CD14-positive monocyte (primary cell): ENCODE results near the gene NME8. TPM values are rescaled to one million over a fixed set of nuclear protein-coding genes. Genes with fewer than 3 reads are reported as not detected.
A peak's percentile ranks its signal among the peaks of the same experiment; 100 is the strongest.

Experiments
- DNase-seq, 3 donors: peaks; one replicate each; pipeline ENCODE4 v3.0.0-alpha.2; 2011 to 2022
- H2AFZ ChIP-seq: 2 replicates; pipeline ENCODE4 v1.6.0; 2012; ENCODE audit warnings: mild to moderate bottlenecking, low read depth, low read length, inconsistent platforms; ENCODE audit not compliant: insufficient read depth, poor library complexity, severe bottlenecking
- H3K27ac ChIP-seq, 2 donors: 1 replicate in 1 of 2; 2 replicates in 1 of 2; pipeline ENCODE4 v1.5.1; 2012 to 2013; ENCODE audit warnings: low read length in 2 of 2, control low read depth in 1 of 2, inconsistent platforms in 1 of 2, low read depth in 1 of 2, mild to moderate bottlenecking in 1 of 2
- H3K27me3 ChIP-seq, 2 donors: one replicate each; pipeline versions ENCODE4 v1.6.0 to v1.6.1; 2011 to 2013; ENCODE audit warnings: low read length in 2 of 2; ENCODE audit not compliant: control insufficient read depth in 2 of 2, insufficient read depth in 2 of 2
- H3K36me3 ChIP-seq, 2 donors: replicated peaks in 1 of 2; 1 replicate in 1 of 2; 2 replicates in 1 of 2; pipeline versions ENCODE4 v1.5.1 to v1.6.1; 2012 to 2013; ENCODE audit warnings: low read length in 2 of 2, control low read depth in 1 of 2, inconsistent platforms in 1 of 2, mild to moderate bottlenecking in 1 of 2; ENCODE audit not compliant: insufficient read depth in 2 of 2, control insufficient read depth in 1 of 2
- H3K4me1 ChIP-seq, 2 donors: 1 replicate in 1 of 2; 2 replicates in 1 of 2; pipeline versions ENCODE4 v1.5.1 to v1.6.1; 2012 to 2013; ENCODE audit warnings: low read length in 2 of 2, control low read depth in 1 of 2, inconsistent platforms in 1 of 2, mild to moderate bottlenecking in 1 of 2, moderate library complexity in 1 of 2; ENCODE audit not compliant: insufficient read depth in 2 of 2, control insufficient read depth in 1 of 2
- H3K4me2 ChIP-seq: replicated peaks from 2 replicates; pipeline ENCODE3; 2012; ENCODE audit warnings: low read length, moderate library complexity, mild to moderate bottlenecking; ENCODE audit not compliant: poor library complexity, severe bottlenecking; ENCODE audit errors: extremely low read depth
- H3K4me3 ChIP-seq, 3 experiments: fragments of 200-600 bp in 1 of 3; sonication (generic) in 1 of 3; replicated peaks in 1 of 3; 1 replicate in 2 of 3; 2 replicates in 1 of 3; pipeline ENCODE4 v1.5.1; 2011 to 2013; ENCODE audit warnings: low read length in 3 of 3, mild to moderate bottlenecking in 3 of 3, control low read depth in 2 of 3, low read depth in 2 of 3, inconsistent platforms in 1 of 3, moderate library complexity in 1 of 3
- H3K79me2 ChIP-seq: 2 replicates; pipeline ENCODE4 v1.6.0; 2012; ENCODE audit warnings: mild to moderate bottlenecking, control low read depth, inconsistent platforms, low read length, moderate library complexity; ENCODE audit not compliant: insufficient read depth
- H3K9ac ChIP-seq: 2 replicates; pipeline ENCODE4 v1.6.0; 2017; ENCODE audit warnings: low read length, mild to moderate bottlenecking; ENCODE audit not compliant: insufficient read depth, poor library complexity, severe bottlenecking
- H3K9me3 ChIP-seq, 2 donors: replicated peaks in 1 of 2; 1 replicate in 1 of 2; 2 replicates in 1 of 2; pipeline versions ENCODE4 v1.5.1 to v1.6.1; 2012 to 2013; ENCODE audit warnings: low read length in 2 of 2, control low read depth in 1 of 2; ENCODE audit not compliant: control insufficient read depth in 1 of 2, insufficient read depth in 1 of 2
- H4K20me1 ChIP-seq: 2 replicates; pipeline ENCODE4 v1.6.0; 2012; ENCODE audit warnings: mild to moderate bottlenecking, low read length, control low read depth, moderate library complexity; ENCODE audit not compliant: insufficient read depth
- H3K27ac Mint-ChIP-seq, 7 donors: one replicate each; pipeline ENCODE4 v1.8.0; 2020; ENCODE audit warnings: mild to moderate bottlenecking in 7 of 7, mixed read lengths in 7 of 7, moderate library complexity in 6 of 7, inconsistent platforms in 2 of 7
- H3K27me3 Mint-ChIP-seq, 3 donors: one replicate each; pipeline ENCODE4 v1.8.0; 2021 to 2022; ENCODE audit warnings: low read depth in 3 of 3, mild to moderate bottlenecking in 3 of 3, mixed read lengths in 3 of 3, moderate library complexity in 3 of 3, inconsistent platforms in 1 of 3
- H3K36me3 Mint-ChIP-seq, 2 donors: one replicate each; pipeline ENCODE4 v1.8.0; 2020; ENCODE audit warnings: mixed read lengths in 2 of 2, inconsistent platforms in 1 of 2, mild to moderate bottlenecking in 1 of 2
- H3K4me1 Mint-ChIP-seq: one replicate; pipeline ENCODE4 v1.8.0; 2020; ENCODE audit warnings: mild to moderate bottlenecking, mixed read lengths
- H3K4me3 Mint-ChIP-seq, 2 donors: one replicate each; pipeline ENCODE4 v1.8.0; 2020; ENCODE audit warnings: mild to moderate bottlenecking in 2 of 2, mixed read lengths in 2 of 2, moderate library complexity in 1 of 2
- H3K9me3 Mint-ChIP-seq, 7 donors: one replicate each; pipeline ENCODE4 v1.8.0; 2020 to 2022; ENCODE audit warnings: mixed read lengths in 7 of 7, mild to moderate bottlenecking in 6 of 7, moderate library complexity in 6 of 7, inconsistent platforms in 2 of 7
- WGBS: methylation state at CpG from one replicate; pipeline ENCODE4 v1.1.5; 2013; ENCODE audit warnings: missing lambda C conversion rate; ENCODE audit not compliant: insufficient coverage; 5-methylcytosine and 5-hydroxymethylcytosine counted together
- intact Hi-C, 2 donors: fragments of 100-400 bp; cut with micrococcal nuclease; formaldehyde crosslinking; loops; one replicate each; pipeline versions ENCODE4 v1.15.0 to v1.15.1; 2023
- polyA plus RNA-seq, 3 donors: library from polyadenylated mRNA; depleted of rRNA in 1 of 3; unstranded in 2 of 3; stranded (reverse) in 1 of 3; fragments of 300-500 nt in 2 of 3; fragments of >200 nt in 1 of 3; fragmentation: Illumina TruSeq in 2 of 3; gene quantifications; 1 replicate in 2 of 3; 2 replicates in 1 of 3; pipeline ENCODE4 v1.2.3, GENCODE V29; 2012 to 2021
- TF ChIP-seq, protein P1 (sequence below): fragments of 200-600 bp; IDR thresholded peaks from one replicate; pipeline ENCODE4 v1.8.0; 2022; ENCODE audit warnings: antibody characterized with exemption, mild to moderate bottlenecking

The NME8 gene
- polyA plus RNA-seq, 3 donors = 3.2 to 8.8 (median 4.8) TPM

DNA sequence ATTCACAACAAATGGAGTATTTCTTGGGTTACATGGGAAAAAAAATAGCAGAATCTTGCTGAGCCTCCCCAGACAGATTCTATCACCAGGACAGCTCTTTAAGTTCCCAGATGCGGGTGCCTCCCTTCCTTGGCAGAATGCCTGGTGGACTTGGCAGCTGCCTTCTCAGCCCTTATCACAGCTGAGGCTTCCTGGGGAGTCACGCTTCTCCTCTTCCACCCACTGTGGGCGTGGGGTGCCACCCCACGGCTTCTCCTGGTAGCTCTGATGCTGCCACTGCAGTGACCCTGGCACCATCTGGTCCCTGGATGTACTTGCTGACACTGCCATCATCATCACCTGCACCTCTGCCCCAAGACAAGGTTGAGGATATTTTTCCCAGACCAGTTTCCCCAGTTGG is 16.2 kb upstream of the NME8 start:
- H3K4me3 Mint-ChIP-seq = no peak overlapping the region

DNA sequence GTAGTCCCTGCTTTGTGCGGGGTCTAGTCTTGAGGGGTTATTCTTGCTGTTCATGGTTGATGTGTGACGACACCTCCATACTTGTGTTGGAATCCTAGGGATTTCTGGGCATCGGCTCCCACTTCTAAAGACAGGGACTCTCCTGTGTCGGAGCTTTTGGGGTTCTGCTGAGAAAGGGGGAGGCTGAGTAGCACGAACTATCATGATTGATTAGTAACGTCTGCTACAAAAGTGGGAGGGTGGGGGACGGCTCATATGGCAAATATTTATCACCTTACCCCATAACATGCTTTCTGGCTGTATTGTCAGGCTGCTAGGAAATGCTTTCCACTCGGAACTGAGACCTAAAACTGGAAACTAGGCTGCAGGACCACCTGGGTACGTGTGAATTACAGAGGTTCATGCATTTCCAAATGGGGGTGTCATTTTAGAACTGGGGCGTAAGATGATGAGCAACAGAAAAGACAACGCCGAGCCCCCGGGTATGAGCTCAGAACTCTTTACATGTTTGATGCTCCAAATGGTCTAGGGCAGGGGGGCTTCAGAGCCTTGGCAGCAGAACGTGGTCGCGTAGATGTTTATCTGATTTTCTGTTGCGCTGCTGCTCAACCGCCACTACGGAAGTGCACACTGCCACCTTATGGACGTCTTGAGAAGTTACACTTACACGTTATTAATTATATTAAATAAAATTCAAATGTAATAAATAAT is 15.1 kb upstream of the NME8 start:
- Histone ChIP-seq H4K20me1 (no peaks in the 10 kb centered on the region), H3K9me3 (no peaks in the 10 kb centered on the region), H2AFZ (peak overlapping the region; percentile 85), H3K79me2 (no peaks in the 10 kb centered on the region), H3K4me3 (peak overlapping the region; percentile 36 to 73 (median 57)), H3K27me3 (no peaks in the 10 kb centered on the region), H3K4me2 (peak overlapping the region; percentile 72), H3K9ac (no peak overlapping the region), H3K27ac (no peak overlapping the region), H3K36me3 (no peaks in the 10 kb centered on the region), H3K4me1 (peaks cover 15 to 19% of the 10 kb centered on the region in 2 donors)
- 0% methylated on average over 5 of the region's 21 CpGs for WGBS
- TF ChIP-seq, protein P1, sequence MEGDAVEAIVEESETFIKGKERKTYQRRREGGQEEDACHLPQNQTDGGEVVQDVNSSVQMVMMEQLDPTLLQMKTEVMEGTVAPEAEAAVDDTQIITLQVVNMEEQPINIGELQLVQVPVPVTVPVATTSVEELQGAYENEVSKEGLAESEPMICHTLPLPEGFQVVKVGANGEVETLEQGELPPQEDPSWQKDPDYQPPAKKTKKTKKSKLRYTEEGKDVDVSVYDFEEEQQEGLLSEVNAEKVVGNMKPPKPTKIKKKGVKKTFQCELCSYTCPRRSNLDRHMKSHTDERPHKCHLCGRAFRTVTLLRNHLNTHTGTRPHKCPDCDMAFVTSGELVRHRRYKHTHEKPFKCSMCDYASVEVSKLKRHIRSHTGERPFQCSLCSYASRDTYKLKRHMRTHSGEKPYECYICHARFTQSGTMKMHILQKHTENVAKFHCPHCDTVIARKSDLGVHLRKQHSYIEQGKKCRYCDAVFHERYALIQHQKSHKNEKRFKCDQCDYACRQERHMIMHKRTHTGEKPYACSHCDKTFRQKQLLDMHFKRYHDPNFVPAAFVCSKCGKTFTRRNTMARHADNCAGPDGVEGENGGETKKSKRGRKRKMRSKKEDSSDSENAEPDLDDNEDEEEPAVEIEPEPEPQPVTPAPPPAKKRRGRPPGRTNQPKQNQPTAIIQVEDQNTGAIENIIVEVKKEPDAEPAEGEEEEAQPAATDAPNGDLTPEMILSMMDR = peak; percentile 78
- Mint-ChIP-seq H3K27ac (peak overlapping the region in 3 of 7 donors; percentile 13 to 52 (median 52)), H3K27me3 (peaks cover 0 to 3% (median 2%) of the 10 kb centered on the region in 3 donors), H3K9me3 (peaks cover 0 to 3% (median 0%) of the 10 kb centered on the region in 7 donors), H3K4me1 (peaks cover 19% of the 10 kb centered on the region), H3K36me3 (peaks cover 5 to 16% of the 10 kb centered on the region in 2 donors), H3K4me3 (peak overlapping the region; percentile 88 to 96)
- intact Hi-C loops = loop anchor here (10.0 kb wide), 3 partner anchors 208 to 628 kb away; no protein-coding TSS in a partner anchor
- peak; percentile 35 to 73 (median 68) for DNase-seq

More for the DNA sequence above, 16.2 kb upstream of the NME8 start:
- WGBS = 4% methylated on average over 3 of the region's 4 CpGs
- peaks cover 19% of the 10 kb centered on the region for H3K4me1 Mint-ChIP-seq
- TF ChIP-seq, protein P1 = peak; percentile 67
- Histone ChIP-seq H3K4me1 (peaks cover 15 to 19% of the 10 kb centered on the region in 2 donors), H3K4me2 (no peak overlapping the region), H3K27ac (no peak overlapping the region), H3K27me3 (no peaks in the 10 kb centered on the region), H3K9me3 (no peaks in the 10 kb centered on the region), H3K79me2 (no peaks in the 10 kb centered on the region), H2AFZ (no peak overlapping the region), H3K4me3 (no peak overlapping the region), H3K9ac (no peak overlapping the region), H3K36me3 (no peaks in the 10 kb centered on the region), H4K20me1 (no peaks in the 10 kb centered on the region)
- H3K36me3 Mint-ChIP-seq = peaks cover 5 to 20% of the 10 kb centered on the region in 2 donors
- peaks cover 0 to 3% (median 2%) of the 10 kb centered on the region in 3 donors for H3K27me3 Mint-ChIP-seq
- intact Hi-C loops = loop anchor here (10.0 kb wide), 3 partner anchors 207 to 627 kb away; no protein-coding TSS in a partner anchor
- peak; percentile 66 to 73 (median 71) for DNase-seq
- H3K9me3 Mint-ChIP-seq = peaks cover 0 to 3% (median 0%) of the 10 kb centered on the region in 7 donors
- no peak overlapping the region for H3K27ac Mint-ChIP-seq
